ENCODE data around the gene FPR1. TPM values are rescaled to one million over a fixed set of nuclear protein-coding genes. Genes with fewer than 3 reads are reported as not detected.

FPR1 gene
- total and polyA plus RNA-seq, 2 of the 4 experiments (the other 2 are of a cell fraction) = not detected

- WGBS, 2 experiments (ENCODE audit: extremely low coverage in 2 of 2, insufficient read length in 1 of 2) = 90% methylated on average over 2 of the region's 6 CpGs; no CpG with 5 or more reads in 1 of the 2 experiments
- intact Hi-C loops (cut with micrococcal nuclease) = no loop called here
- CTCF ChIA-PET = no interaction called here
These were observed 42.1 kb downstream of the FPR1 start for GRCh38 chr19:51709575-51709974.

More at GRCh38 chr19:51709575-51709974, 42.1 kb downstream of the FPR1 start:
- dilution Hi-C loops (cut with HindIII; ENCODE audit: low sequenced_read_pairs, unreplicated experiment) = no loop called here
- ATAC-seq (ENCODE audit: low read depth) (no peak), DNase-seq (no peak)
- no peak overlapping the region for H3K4me2 ChIP-seq (ENCODE audit: low read depth, low read length)
- H3K18ac ChIP-seq (ENCODE audit: low read depth, low read length) = no peak overlapping the region
- no peak overlapping the region for H3K9ac ChIP-seq (ENCODE audit: low read depth, low read length)
- no TSS peak for BruUV-seq (replicated peaks)
- H3K4ac ChIP-seq (ENCODE audit: low read depth, low read length) = no peak overlapping the region
- no peak overlapping the region for H2AK9ac ChIP-seq (replicated peaks; ENCODE audit: low read depth, low read length, poor library complexity)
- H3K14ac ChIP-seq (replicated peaks; ENCODE audit: low read depth, low read length) = no peak overlapping the region
- H3K4me1 ChIP-seq (ENCODE audit: control insufficient read depth, insufficient read depth, low read length) = 0 out of 2 replicates have a peak, but pooled peaks cover 2% of the 10 kb centered on the region
- H2BK5ac ChIP-seq (ENCODE audit: low read depth, low read length, poor library complexity, severe bottlenecking) = no peak overlapping the region
- no peak overlapping the region for H4K91ac ChIP-seq (ENCODE audit: insufficient read depth, low read depth, low read length)
- no peaks in the 10 kb centered on the region for H3K9me3 ChIP-seq (ENCODE audit: control insufficient read depth, insufficient read depth, low read length)
- H3K56ac ChIP-seq (ENCODE audit: extremely low read depth, insufficient read depth, low read length) = no peak overlapping the region
- no peak overlapping the region for H2AK5ac ChIP-seq (ENCODE audit: low read depth, low read length)
- H3K4me3 ChIP-seq (ENCODE audit: insufficient read depth, low read depth, low read length) = no peak overlapping the region
- POLR2A ChIA-PET (ENCODE audit: unreplicated experiment) = no interaction called here
- H4K20me1 ChIP-seq (ENCODE audit: insufficient read depth, low read length) = peaks cover 4% of the 10 kb centered on the region; the same call in 1 of the 2 replicates
- H2BK120ac ChIP-seq (ENCODE audit: low read depth, low read length) = no peak overlapping the region
- peaks cover 11 to 12% of the 10 kb centered on the region in 2 experiments for H3K79me1 ChIP-seq (ENCODE audit: low read depth in 1 of 2, low read length in 2 of 2)
- peak overlapping the region; percentile 54 for H2AFZ ChIP-seq (replicated peaks; ENCODE audit: low read length, poor library complexity)
- no peaks in the 10 kb centered on the region for H3K27me3 ChIP-seq (ENCODE audit: control insufficient read depth, insufficient read depth, low read length)
- H4K5ac ChIP-seq (ENCODE audit: low read depth, low read length) = no peak overlapping the region
- TF ChIP-seq ELK1 (IDR thresholded peaks at IDR 0.05; ENCODE audit: borderline replicate concordance, low read depth, low read length) = no peak
- no peak for TF ChIP-seq RCOR1 (IDR thresholded peaks at IDR 0.05; ENCODE audit: insufficient replicate concordance, low read length)
- TF ChIP-seq CTCF (conservative IDR thresholded peaks at IDR 0.05; ENCODE audit: low read depth, low read length) = no peak
- TF ChIP-seq FOS (IDR thresholded peaks at IDR 0.05; ENCODE audit: low read depth, low read length) = no peak
- TF ChIP-seq POLR2A (IDR thresholded peaks at IDR 0.05; ENCODE audit: low read depth, low read length) = no peak
- no peak for TF ChIP-seq USF2 (IDR thresholded peaks at IDR 0.05; ENCODE audit: low read depth, low read length)
- no peak for TF ChIP-seq CHD1 (IDR thresholded peaks at IDR 0.05; ENCODE audit: low read depth, low read length)
- TF ChIP-seq MAFK (IDR thresholded peaks at IDR 0.05; ENCODE audit: low read depth, low read length) = no peak
- H3K9me1 ChIP-seq (ENCODE audit: insufficient read depth, low read length) = peaks cover 8% of the 10 kb centered on the region; the same call in 1 of the 2 replicates
- H2BK20ac ChIP-seq (ENCODE audit: low read depth, low read length) = no peak overlapping the region
- H4K8ac ChIP-seq (ENCODE audit: low read depth in 2 of 2, low read length in 2 of 2) = no peak overlapping the region
- H3K27ac ChIP-seq (ENCODE audit: insufficient read depth, low read length) = no peak overlapping the region
- peaks cover 21% of the 10 kb centered on the region for H3K36me3 ChIP-seq (ENCODE audit: control insufficient read depth, insufficient read depth, low read length)
- no peak overlapping the region for H3K23ac ChIP-seq (ENCODE audit: low read depth, low read length)
- in situ Hi-C loops (cut with MboI; ENCODE audit: low sequenced_read_pairs) = no loop called here
- H2BK15ac ChIP-seq (ENCODE audit: low read depth, low read length) = no peak overlapping the region
